NCI-H345 (cell line): Measurements from ENCODE around the gene FAM162B.
"Not testable (repeated sequence)": the region's sequence is repeated elsewhere in the genome, so short reads cannot be mapped to it uniquely, and the experiment has no call there.

Experiments used
- DNase-seq: peaks from one replicate; lab custom pipeline; 2025; lab: John Stamatoyannopoulos, UW

Gene FAM162B

GRCh38 chr6:116726947-116727346 lies 38.6 kb downstream of the FAM162B start:
- DNase-seq, result no peak

- DNase-seq, result no peak
These were observed 50.8 kb downstream of the FAM162B start for GRCh38 chr6:116714761-116715160.

GRCh38 chr6:116714296-116714695 lies 51.2 kb downstream of the FAM162B start:
- DNase-seq, result no peak

- no peak for DNase-seq
These were observed 59.6 kb downstream of the FAM162B start for GRCh38 chr6:116705917-116706316.

- DNase-seq, result not testable (repeated sequence)
These were observed 61.6 kb downstream of the FAM162B start for GRCh38 chr6:116703888-116704287.
